ENCODE data around the gene PRSS22.

Gene PRSS22

GRCh38 chr16:2827831-2828520 is 30.0 kb downstream of the PRSS22 start:
- DNase-seq, result peak; percentile 19

- no peak for DNase-seq
These were observed 30.6 kb downstream of the PRSS22 start for GRCh38 chr16:2827374-2827791.

GRCh38 chr16:2826591-2827373 is 31.2 kb downstream of the PRSS22 start:
- no peak for DNase-seq

GRCh38 chr16:2825906-2826305 is 32.1 kb downstream of the PRSS22 start:
- no peak for DNase-seq

- DNase-seq, result no peak
These were observed 32.8 kb downstream of the PRSS22 start for GRCh38 chr16:2825049-2825742.

GRCh38 chr16:2824626-2825025 is 33.3 kb downstream of the PRSS22 start:
- DNase-seq, result no peak

- no peak for DNase-seq
These were observed 35.5 kb downstream of the PRSS22 start for GRCh38 chr16:2822496-2822895.

GRCh38 chr16:2822158-2822495 is 35.8 kb downstream of the PRSS22 start:
- no peak for DNase-seq

GRCh38 chr16:2821487-2822157 is 36.3 kb downstream of the PRSS22 start:
- DNase-seq, result no peak

- DNase-seq, result no peak
These were observed 37.0 kb downstream of the PRSS22 start for GRCh38 chr16:2820836-2821486.

- DNase-seq, result no peak
These were observed 37.8 kb downstream of the PRSS22 start for GRCh38 chr16:2819939-2820835.

- DNase-seq, result no peak
These were observed 38.6 kb downstream of the PRSS22 start for GRCh38 chr16:2819179-2819938.

- DNase-seq, result no peak
These were observed 39.6 kb downstream of the PRSS22 start for GRCh38 chr16:2818272-2818876.

GRCh38 chr16:2817340-2818271 is 40.4 kb downstream of the PRSS22 start:
- no peak for DNase-seq

- DNase-seq, result peak; percentile 15
These were observed 41.1 kb downstream of the PRSS22 start, which contains the start of gene PRSS21 for GRCh38 chr16:2816751-2817339. Gene PRSS21, plus strand, starts transcription at chr16:2817237. Its CDS starts 32 bp downstream, at chr16:2817269.

GRCh38 chr16:2815299-2815771 is 42.6 kb downstream of the PRSS22 start:
- no peak for DNase-seq

- no peak for DNase-seq
These were observed 43.2 kb downstream of the PRSS22 start for GRCh38 chr16:2814551-2815298.

GRCh38 chr16:2813771-2814221 is 44.2 kb downstream of the PRSS22 start:
- DNase-seq, result peak; percentile 15
